ENCODE data around the gene MAPKAP1. TPM values are rescaled to one million over a fixed set of nuclear protein-coding genes. Genes with fewer than 3 reads are reported as not detected.

The MAPKAP1 gene
- total RNA-seq, 1 donor from 2014 or later: 56.6 TPM

- H4K20me1 ChIP-seq (ENCODE audit: low read depth): no peaks in the 10 kb centered on the region
- Mint-ChIP-seq H3K36me3 (no peaks in the 10 kb centered on the region), H3K4me1 (peaks cover 28% of the 10 kb centered on the region), H3K4me3 (no peak overlapping the region), H3K27ac (peak overlapping the region; percentile 79), H3K27me3 (ENCODE audit: insufficient read depth, low read depth) (peaks cover under 1% of the 10 kb centered on the region), H3K9me3 (no peaks in the 10 kb centered on the region)
- no peak for DNase-seq (ENCODE audit: low spot score)
- H3K4me2 ChIP-seq: no peak overlapping the region
- H3K9ac ChIP-seq: no peak overlapping the region
- no peak overlapping the region for H3K4me3 ChIP-seq
- TF ChIP-seq EZH2phosphoT487 (IDR thresholded peaks at IDR 0.05) (no peak), CTCF (IDR thresholded peaks at IDR 0.05) (no peak), EZH2 (IDR thresholded peaks at IDR 0.05) (no peak)
- no peaks in the 10 kb centered on the region for H3K79me2 ChIP-seq (ENCODE audit: low read depth)
- H3K4me1 ChIP-seq: peaks cover 3% of the 10 kb centered on the region
- H3K36me3 ChIP-seq: no peaks in the 10 kb centered on the region
- H3K27ac ChIP-seq: no peak overlapping the region
- no peaks in the 10 kb centered on the region for H3K9me3 ChIP-seq (ENCODE audit: low read depth)
- H3F3A ChIP-seq (ENCODE audit: low read depth): peaks cover 7% of the 10 kb centered on the region
- no peaks in the 10 kb centered on the region for H3K27me3 ChIP-seq
- no peak overlapping the region for H2AFZ ChIP-seq (replicated peaks)
Measured at GRCh38 chr9:125428902-125429467, 278.0 kb downstream of the MAPKAP1 start.

GRCh38 chr9:125428060-125428901 is 278.7 kb downstream of the MAPKAP1 start:
- H3K27me3 Mint-ChIP-seq (ENCODE audit: insufficient read depth, low read depth): no peaks in the 10 kb centered on the region
- Histone ChIP-seq H3K4me2 (no peak overlapping the region), H3F3A (ENCODE audit: low read depth) (peaks cover 7% of the 10 kb centered on the region), H4K20me1 (ENCODE audit: low read depth) (no peaks in the 10 kb centered on the region), H3K4me1 (peaks cover 1% of the 10 kb centered on the region), H3K79me2 (ENCODE audit: low read depth) (no peaks in the 10 kb centered on the region), H3K4me3 (no peak overlapping the region), H3K27ac (no peak overlapping the region), H3K36me3 (no peaks in the 10 kb centered on the region), H2AFZ (replicated peaks) (no peak overlapping the region), H3K9ac (no peak overlapping the region), H3K27me3 (no peaks in the 10 kb centered on the region), H3K9me3 (ENCODE audit: low read depth) (no peaks in the 10 kb centered on the region)
- no peak for DNase-seq (ENCODE audit: low spot score)
- TF ChIP-seq EZH2 (IDR thresholded peaks at IDR 0.05) (no peak), CTCF (IDR thresholded peaks at IDR 0.05) (peak; percentile 47), EZH2phosphoT487 (IDR thresholded peaks at IDR 0.05) (no peak)
- no peaks in the 10 kb centered on the region for H3K9me3 Mint-ChIP-seq
- no peaks in the 10 kb centered on the region for H3K36me3 Mint-ChIP-seq
- peaks cover 25% of the 10 kb centered on the region for H3K4me1 Mint-ChIP-seq
- no peak overlapping the region for H3K27ac Mint-ChIP-seq
- no peak overlapping the region for H3K4me3 Mint-ChIP-seq

- H3K4me1 Mint-ChIP-seq: peaks cover 24% of the 10 kb centered on the region
- H4K20me1 ChIP-seq (ENCODE audit: low read depth): no peaks in the 10 kb centered on the region
- H3K9me3 Mint-ChIP-seq: no peaks in the 10 kb centered on the region
- no peaks in the 10 kb centered on the region for H3K27me3 ChIP-seq
- no peaks in the 10 kb centered on the region for H3K27me3 Mint-ChIP-seq (ENCODE audit: insufficient read depth, low read depth)
- peak overlapping the region; percentile 46 for H3K27ac Mint-ChIP-seq
- no peak overlapping the region for H2AFZ ChIP-seq (replicated peaks)
- no peaks in the 10 kb centered on the region for H3K9me3 ChIP-seq (ENCODE audit: low read depth)
- H3K4me3 ChIP-seq: no peak overlapping the region
- no peak for TF ChIP-seq EZH2phosphoT487 (IDR thresholded peaks at IDR 0.05)
- no peak for TF ChIP-seq EZH2 (IDR thresholded peaks at IDR 0.05)
- no peak for TF ChIP-seq CTCF (IDR thresholded peaks at IDR 0.05)
- no peak for DNase-seq (ENCODE audit: low spot score)
- no peak overlapping the region for H3K27ac ChIP-seq
- H3K79me2 ChIP-seq (ENCODE audit: low read depth): no peaks in the 10 kb centered on the region
- H3K9ac ChIP-seq: no peak overlapping the region
- no peaks in the 10 kb centered on the region for H3K4me1 ChIP-seq
- H3K4me2 ChIP-seq: no peak overlapping the region
- H3K36me3 Mint-ChIP-seq: no peaks in the 10 kb centered on the region
- no peaks in the 10 kb centered on the region for H3K36me3 ChIP-seq
- H3K4me3 Mint-ChIP-seq: no peak overlapping the region
- peaks cover 7% of the 10 kb centered on the region for H3F3A ChIP-seq (ENCODE audit: low read depth)
Measured at GRCh38 chr9:125427556-125427955, 279.5 kb downstream of the MAPKAP1 start.
